SKM-1 (cell line): ENCODE measurements around the gene SPECC1L.

Experiments used
- DNase-seq: peaks from one replicate; lab custom pipeline; 2025; ENCODE audit not compliant: unreplicated experiment; lab: John Stamatoyannopoulos, UW

Gene SPECC1L

GRCh38 chr22:24358105-24358836 lies 87.6 kb downstream of the SPECC1L start:
- no peak for DNase-seq

- DNase-seq = no peak
These were observed 89.0 kb downstream of the SPECC1L start for GRCh38 chr22:24359452-24360120.

DNA sequence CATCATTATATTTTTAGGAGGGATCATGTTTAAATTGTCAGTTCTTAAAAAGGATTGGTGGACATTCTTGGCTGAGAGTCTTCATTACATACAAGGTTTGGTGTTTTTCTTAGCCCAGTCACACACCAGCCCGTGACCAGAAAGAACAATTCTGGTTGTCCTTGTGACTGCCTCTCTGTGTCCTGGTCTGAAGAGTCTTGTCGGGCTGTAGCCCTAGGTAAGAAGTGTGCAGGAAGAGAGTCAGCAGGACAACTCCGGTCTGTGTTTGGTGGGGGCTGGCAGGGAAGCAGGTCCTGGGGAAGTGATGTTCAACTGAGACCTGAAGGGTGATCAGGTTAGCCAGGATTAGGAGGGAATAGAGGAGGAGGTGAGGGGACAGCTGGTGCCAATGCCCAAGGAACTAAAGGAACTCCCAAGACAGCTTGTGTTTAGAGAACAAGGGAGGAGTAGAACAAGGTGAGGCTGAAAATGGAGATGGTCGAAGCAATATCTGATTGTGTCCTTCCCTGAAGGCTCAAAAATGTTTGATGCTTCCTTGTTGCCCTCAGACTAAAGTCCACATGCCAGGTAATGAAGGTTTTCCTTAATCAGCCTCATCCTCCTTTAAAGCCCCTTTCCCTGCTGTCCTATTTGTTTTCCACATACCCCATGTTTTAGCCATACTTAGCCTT lies 91.5 kb downstream of the SPECC1L start:
- DNase-seq = no peak

GRCh38 chr22:24363243-24363642 lies 92.6 kb downstream of the SPECC1L start:
- no peak for DNase-seq

DNA sequence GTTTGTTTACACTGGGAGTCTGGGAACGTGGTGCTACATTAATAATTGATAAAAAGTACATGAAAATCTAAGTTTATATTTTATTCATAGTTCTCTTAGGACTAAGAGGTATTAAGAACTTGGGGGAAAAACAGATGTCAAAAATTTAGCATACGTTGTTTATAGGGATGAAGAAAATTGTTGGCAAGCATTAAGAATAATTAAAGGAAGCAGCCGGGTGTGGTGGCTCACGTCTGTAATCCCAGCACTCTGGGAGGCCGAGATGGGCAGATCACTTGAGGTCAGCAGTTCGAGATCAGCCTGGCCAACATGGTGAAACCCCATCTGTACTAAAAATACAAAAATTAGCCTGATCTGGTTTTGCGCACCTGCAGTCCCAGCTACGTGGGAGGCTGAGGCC lies 96.1 kb downstream of the SPECC1L start:
- DNase-seq = no peak

- no peak for DNase-seq
These were observed 97.2 kb downstream of the SPECC1L start for GRCh38 chr22:24367841-24368240.

- DNase-seq = no peak
These were observed 99.8 kb downstream of the SPECC1L start for GRCh38 chr22:24370401-24370800.

- no peak for DNase-seq
These were observed 105.4 kb downstream of the SPECC1L start for GRCh38 chr22:24376002-24376401.

GRCh38 chr22:24376586-24376985 lies 106.0 kb downstream of the SPECC1L start:
- no peak for DNase-seq

GRCh38 chr22:24379536-24379935 lies 108.9 kb downstream of the SPECC1L start:
- DNase-seq = no peak

DNA sequence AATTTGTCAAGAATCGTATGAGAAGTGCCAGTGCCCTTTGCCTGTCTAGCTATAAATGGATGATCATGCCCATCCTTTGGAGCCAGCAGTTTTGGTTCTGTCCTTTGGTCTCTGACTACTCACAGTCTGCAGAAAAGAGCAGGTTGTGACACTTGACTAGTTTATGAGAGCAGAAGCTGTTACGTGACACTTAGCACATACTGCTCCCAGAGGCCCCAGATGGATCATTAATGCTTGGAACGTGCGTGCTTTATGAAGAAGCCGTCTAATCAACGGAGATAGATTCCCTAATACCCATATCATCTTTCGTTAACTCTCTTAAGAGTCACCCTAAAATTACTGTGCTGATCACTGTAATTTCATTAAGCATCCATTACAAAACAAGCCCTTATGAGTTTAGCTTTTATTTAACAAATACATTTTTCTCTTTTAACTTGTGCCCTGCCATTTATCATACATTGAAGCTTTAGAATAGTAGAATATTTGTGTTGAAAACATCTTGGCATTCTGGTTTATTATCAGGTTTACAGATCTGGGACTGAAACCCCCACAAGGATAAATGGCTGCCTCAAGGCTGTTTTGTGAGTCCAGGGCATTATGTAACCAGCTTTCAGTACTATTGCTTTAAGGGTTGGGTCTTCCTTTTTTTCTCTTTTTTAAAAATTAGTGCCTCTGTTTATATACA lies 109.7 kb downstream of the SPECC1L start:
- DNase-seq = no peak

DNA sequence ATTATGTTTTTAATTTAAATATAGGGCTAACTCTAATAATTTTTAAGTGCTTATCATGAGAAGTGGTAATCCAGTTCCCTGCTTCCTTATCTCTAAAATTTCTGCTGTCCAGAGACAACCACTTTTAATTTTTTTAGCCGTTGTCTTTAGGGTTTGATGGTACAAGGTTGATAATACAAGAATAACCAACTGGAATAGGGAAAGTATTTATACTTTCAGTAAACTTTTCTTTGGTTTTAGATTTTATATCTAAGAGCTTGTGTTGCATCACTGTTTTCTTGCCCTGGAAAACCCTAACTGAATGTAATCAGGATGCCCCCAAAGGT lies 110.2 kb downstream of the SPECC1L start:
- no peak for DNase-seq

DNA sequence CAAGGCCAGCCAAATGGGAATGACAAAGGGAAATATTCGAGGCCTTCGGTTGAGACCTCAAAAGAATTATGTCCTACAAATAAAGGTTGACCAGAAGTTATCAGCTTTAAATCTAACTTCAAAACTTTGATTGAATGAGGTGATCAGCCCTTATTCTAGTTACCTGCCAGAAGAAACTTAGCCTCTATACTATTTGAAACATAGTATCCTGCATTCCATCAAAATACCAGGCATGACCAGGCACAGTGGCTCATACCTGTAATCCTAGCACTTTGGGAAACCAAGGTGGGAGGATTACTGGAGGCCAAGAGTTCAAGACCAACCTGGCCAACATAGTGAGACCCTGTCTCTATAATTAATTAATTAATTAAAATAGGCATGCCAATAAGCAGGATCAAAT lies 112.4 kb downstream of the SPECC1L start:
- no peak for DNase-seq

- no peak for DNase-seq
These were observed 113.5 kb downstream of the SPECC1L start for GRCh38 chr22:24384131-24384530.

- DNase-seq = no peak
These were observed 116.4 kb downstream of the SPECC1L start for GRCh38 chr22:24386937-24387471.

DNA sequence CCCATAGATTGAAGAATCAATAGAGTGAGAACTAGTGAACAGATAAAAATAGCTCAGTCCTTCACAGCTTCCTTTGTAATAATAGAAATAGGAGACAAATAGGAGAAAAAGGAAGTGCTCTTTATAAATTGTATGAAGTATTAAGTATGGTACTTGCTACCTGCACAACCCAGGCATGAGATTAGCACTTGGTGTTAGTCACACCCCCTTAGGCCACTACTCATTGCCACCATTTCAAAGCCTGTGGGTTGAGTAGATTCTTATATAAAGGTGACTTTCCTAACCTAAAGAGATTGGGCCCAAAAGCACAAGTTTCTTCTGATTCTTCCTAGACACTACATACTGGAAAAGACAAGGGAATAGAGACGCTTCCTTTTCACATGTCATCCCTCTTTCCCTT lies 119.0 kb downstream of the SPECC1L start:
- no peak for DNase-seq

DNA sequence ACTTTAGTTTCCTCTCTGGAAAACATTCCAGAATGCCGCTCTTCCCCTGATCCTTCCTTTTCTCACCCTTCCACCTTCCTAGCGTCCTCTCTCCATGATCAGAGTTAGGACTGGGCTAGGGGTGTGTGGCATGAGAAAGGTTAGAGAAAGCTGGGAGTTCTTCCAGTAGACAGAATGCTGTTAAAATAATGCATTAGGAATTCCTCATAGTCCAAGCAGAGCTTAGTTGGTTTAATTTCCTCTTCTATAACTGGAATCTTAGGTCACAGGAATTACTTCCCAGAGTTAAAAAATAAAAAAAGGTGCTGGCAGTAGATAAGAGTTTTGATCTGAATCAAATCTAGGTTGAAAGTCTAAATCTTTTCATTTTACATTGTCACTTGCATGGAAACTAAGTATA lies 119.5 kb downstream of the SPECC1L start:
- DNase-seq = no peak

- no peak for DNase-seq
These were observed 119.9 kb downstream of the SPECC1L start for GRCh38 chr22:24390576-24390975.

DNA sequence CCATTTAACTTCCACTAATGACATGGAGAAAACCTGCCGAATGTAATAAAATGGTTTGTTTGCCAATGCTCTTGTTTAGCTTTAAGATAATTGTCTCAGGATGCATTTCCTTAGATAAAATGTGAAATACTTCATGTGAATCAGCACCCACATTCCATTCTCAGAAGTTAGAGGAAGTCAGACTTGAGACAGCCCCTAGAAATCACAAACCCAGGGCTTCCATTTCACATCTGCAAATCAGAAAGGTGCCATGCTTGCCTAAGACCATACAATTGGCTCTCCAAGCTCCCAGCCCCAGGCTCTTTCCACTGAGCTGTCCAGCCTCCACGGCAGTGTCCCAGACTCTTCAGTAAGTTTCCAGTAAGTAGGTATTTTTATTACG lies 121.2 kb downstream of the SPECC1L start:
- DNase-seq = no peak

- DNase-seq = no peak
These were observed 121.7 kb downstream of the SPECC1L start for GRCh38 chr22:24392218-24392931.

DNA sequence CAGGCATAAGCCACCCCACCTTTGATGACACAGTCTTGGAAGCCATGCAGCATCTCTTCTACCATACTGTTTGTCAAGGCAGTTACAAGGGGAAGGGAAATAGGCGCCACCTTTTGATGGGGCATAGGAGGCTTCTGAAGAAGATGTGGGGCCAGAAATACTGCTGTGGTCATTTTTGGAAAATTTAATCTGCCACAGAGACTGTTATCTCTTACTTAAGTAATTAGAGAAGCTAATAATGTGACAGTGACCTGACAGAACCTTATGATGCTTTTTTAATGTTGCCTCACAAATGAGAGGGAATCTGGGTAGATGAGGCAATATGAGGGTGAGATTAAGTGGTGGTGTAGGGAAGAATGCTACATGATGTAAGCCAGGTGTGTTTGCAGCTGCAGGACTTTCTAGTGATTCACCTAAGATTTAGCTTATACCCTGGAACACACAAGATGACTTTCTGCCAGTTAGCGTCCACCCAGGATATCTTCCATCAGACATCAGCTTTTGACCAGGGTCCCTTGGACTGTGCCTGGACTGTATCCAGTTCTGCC lies 122.5 kb downstream of the SPECC1L start:
- DNase-seq = no peak
